ENCODE data around the gene CNTNAP2.

CNTNAP2 gene

GRCh38 chr7:146138926-146139325 is 22.3 kb downstream of the CNTNAP2 start:
- no peak overlapping the region for H3K4me3 ChIP-seq
- H3K27ac ChIP-seq: no peak overlapping the region
- TF ChIP-seq, protein P1, sequence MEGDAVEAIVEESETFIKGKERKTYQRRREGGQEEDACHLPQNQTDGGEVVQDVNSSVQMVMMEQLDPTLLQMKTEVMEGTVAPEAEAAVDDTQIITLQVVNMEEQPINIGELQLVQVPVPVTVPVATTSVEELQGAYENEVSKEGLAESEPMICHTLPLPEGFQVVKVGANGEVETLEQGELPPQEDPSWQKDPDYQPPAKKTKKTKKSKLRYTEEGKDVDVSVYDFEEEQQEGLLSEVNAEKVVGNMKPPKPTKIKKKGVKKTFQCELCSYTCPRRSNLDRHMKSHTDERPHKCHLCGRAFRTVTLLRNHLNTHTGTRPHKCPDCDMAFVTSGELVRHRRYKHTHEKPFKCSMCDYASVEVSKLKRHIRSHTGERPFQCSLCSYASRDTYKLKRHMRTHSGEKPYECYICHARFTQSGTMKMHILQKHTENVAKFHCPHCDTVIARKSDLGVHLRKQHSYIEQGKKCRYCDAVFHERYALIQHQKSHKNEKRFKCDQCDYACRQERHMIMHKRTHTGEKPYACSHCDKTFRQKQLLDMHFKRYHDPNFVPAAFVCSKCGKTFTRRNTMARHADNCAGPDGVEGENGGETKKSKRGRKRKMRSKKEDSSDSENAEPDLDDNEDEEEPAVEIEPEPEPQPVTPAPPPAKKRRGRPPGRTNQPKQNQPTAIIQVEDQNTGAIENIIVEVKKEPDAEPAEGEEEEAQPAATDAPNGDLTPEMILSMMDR (IDR thresholded peaks at IDR 0.05): no peak
- no peak for DNase-seq (ENCODE audit: low spot score)

GRCh38 chr7:146146831-146147486 is 30.4 kb downstream of the CNTNAP2 start:
- H3K27ac ChIP-seq: no peak overlapping the region
- DNase-seq (ENCODE audit: low spot score): no peak
- TF ChIP-seq, protein P1 (IDR thresholded peaks at IDR 0.05): no peak
- no peak overlapping the region for H3K4me3 ChIP-seq

- TF ChIP-seq, protein P1 (IDR thresholded peaks at IDR 0.05): no peak
- Histone ChIP-seq H3K4me3 (no peak overlapping the region), H3K27ac (no peak overlapping the region)
- no peak for DNase-seq (ENCODE audit: low spot score)
Observed at GRCh38 chr7:146150153-146150552, 33.6 kb downstream of the CNTNAP2 start.

GRCh38 chr7:146172112-146172511 is 55.5 kb downstream of the CNTNAP2 start:
- Histone ChIP-seq H3K4me3 (no peak overlapping the region), H3K27ac (no peak overlapping the region)
- no peak for DNase-seq (ENCODE audit: low spot score)
- TF ChIP-seq, protein P1 (IDR thresholded peaks at IDR 0.05): no peak

GRCh38 chr7:146175716-146176115 is 59.1 kb downstream of the CNTNAP2 start:
- TF ChIP-seq, protein P1 (IDR thresholded peaks at IDR 0.05): no peak
- no peak for DNase-seq (ENCODE audit: low spot score)

GRCh38 chr7:146176860-146177259 is 60.3 kb downstream of the CNTNAP2 start:
- Histone ChIP-seq H3K4me3 (no peak overlapping the region), H3K27ac (no peak overlapping the region)
- TF ChIP-seq, protein P1 (IDR thresholded peaks at IDR 0.05): no peak
- no peak for DNase-seq (ENCODE audit: low spot score)

More at GRCh38 chr7:146175716-146176115, 59.1 kb downstream of the CNTNAP2 start:
- no peak overlapping the region for H3K4me3 ChIP-seq
- no peak overlapping the region for H3K27ac ChIP-seq

- no peak overlapping the region for H3K4me3 ChIP-seq
- TF ChIP-seq, protein P1 (IDR thresholded peaks at IDR 0.05): no peak
- no peak for DNase-seq (ENCODE audit: low spot score)
- H3K27ac ChIP-seq: no peak overlapping the region
Observed at GRCh38 chr7:146177301-146177700, 60.7 kb downstream of the CNTNAP2 start.

Measured in coronary artery (tissue), 2 donors.